ENCODE data around the gene CCL21.

- TF ChIP-seq CTCF (IDR thresholded peaks at IDR 0.05) (no peak), ATF2 (CRISPR knock-in tag; IDR thresholded peaks at IDR 0.05; ENCODE audit: borderline replicate concordance, low read depth) (no peak), ZNF512 (CRISPR knock-in tag; IDR thresholded peaks at IDR 0.05; ENCODE audit: borderline replicate concordance) (no peak)
These were observed 24.3 kb downstream of the CCL21 start for GRCh38 chr9:34685591-34685990.

Measured in WTC11 (cell line).